Measurements from ENCODE around the gene DUSP12. TPM values are rescaled to one million over a fixed set of nuclear protein-coding genes. Genes with fewer than 3 reads are reported as not detected.

Gene DUSP12
- 42.9 to 57.7 TPM (median 45.6 TPM) in 5 replicates for total RNA-seq (2022; extraction: Qiagen RNA extraction; ENCODE audit: low read depth)

GRCh38 chr1:161749509-161750407 lies at the start of gene DUSP12:
Gene DUSP12 (plus strand): TSS chr1:161749786. CDS start chr1:161749802, 16 bp downstream.

GRCh38 chr1:161706482-161707347 lies 42.9 kb upstream of the DUSP12 start, which contains the start of gene FCRLA:
Gene FCRLA (plus strand): TSS chr1:161707229. CDS start chr1:161707265, 36 bp downstream.

GRCh38 chr1:161720956-161721737 lies 28.4 kb upstream of the DUSP12 start, which contains the start of gene FCRLB:
Gene FCRLB (plus strand): TSS chr1:161721544. CDS start chr1:161722673, 1,129 bp downstream.

GRCh38 chr1:161766102-161766981 lies 16.8 kb downstream of the DUSP12 start, which contains the start of gene ATF6:
Gene ATF6 (plus strand): TSS chr1:161766320. CDS start chr1:161766361, 41 bp downstream.

Other genes starting within 250 kb of the DUSP12 start
- gene FCGR2A, start 244.3 kb upstream of the DUSP12 start, total RNA-seq (2022; extraction: Qiagen RNA extraction; ENCODE audit: low read depth) = not detected in 5 replicates
- gene HSPA6, start 225.2 kb upstream of the DUSP12 start, total RNA-seq (2022; extraction: Qiagen RNA extraction; ENCODE audit: low read depth) = 1.1 to 10.4 TPM (median 2.8 TPM) in 5 replicates
- gene FCGR3A, start 200.0 kb upstream of the DUSP12 start, total RNA-seq (2022; extraction: Qiagen RNA extraction; ENCODE audit: low read depth) = not detected in 5 replicates
- not detected in 5 replicates for gene FCGR3B, start 118.6 kb upstream of the DUSP12 start, total RNA-seq (2022; extraction: Qiagen RNA extraction; ENCODE audit: low read depth)
- gene FCGR2B, start 86.6 kb upstream of the DUSP12 start, total RNA-seq (2022; extraction: Qiagen RNA extraction; ENCODE audit: low read depth) = not detected in 5 replicates
- gene FCRLA, start 42.6 kb upstream of the DUSP12 start, total RNA-seq (2022; extraction: Qiagen RNA extraction; ENCODE audit: low read depth) = not detected in 5 replicates
- 1.1 to 2.0 TPM (median 1.8 TPM) in 5 replicates for gene FCRLB, start 28.2 kb upstream of the DUSP12 start, total RNA-seq (2022; extraction: Qiagen RNA extraction; ENCODE audit: low read depth)
- 11.1 to 17.5 TPM (median 13.1 TPM) in 5 replicates for gene ATF6, start 16.5 kb downstream of the DUSP12 start, total RNA-seq (2022; extraction: Qiagen RNA extraction; ENCODE audit: low read depth)